ENCODE results near the gene PLCB1.
"Not testable (repeated sequence)": the region's sequence is repeated elsewhere in the genome, so short reads cannot be mapped to it uniquely, and the experiment has no call there.

Gene PLCB1

DNA sequence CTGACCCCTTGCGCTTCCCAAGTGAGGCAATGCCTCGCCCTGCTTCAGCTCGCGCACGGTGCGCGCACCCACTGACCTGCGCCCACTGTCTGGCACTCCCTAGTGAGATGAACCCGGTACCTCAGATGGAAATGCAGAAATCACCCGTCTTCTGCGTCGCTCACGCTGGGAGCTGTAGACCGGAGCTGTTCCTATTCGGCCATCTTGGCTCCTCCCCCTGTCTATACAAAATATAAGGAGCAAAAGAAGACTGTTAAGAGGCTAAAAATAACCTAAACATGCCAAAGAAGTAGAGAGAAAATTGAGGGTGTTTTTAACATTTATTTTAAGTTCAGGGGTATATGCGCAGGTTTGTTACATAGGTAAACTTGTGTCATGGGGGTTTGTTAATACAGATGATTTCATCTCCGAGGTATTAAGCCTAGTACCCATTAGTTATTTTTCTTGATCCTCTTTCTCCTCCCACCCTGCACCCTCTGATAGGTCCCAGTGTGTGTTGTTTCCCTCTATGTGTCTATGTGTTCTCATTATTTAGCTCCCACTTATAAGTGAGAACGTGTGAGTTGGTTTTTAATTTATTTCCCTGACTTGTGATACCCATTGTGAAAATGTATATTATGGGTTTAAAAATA is 469.0 kb downstream of the PLCB1 start:
- H3K4me3 ChIP-seq (ENCODE audit: control insufficient read depth in 1 of 7, extremely low read depth in 1 of 7, insufficient read depth in 4 of 7, low read depth in 2 of 7, low read length in 6 of 7); H3K27me3 ChIP-seq (replicated peaks in 2 of 5; ENCODE audit: control insufficient read depth in 4 of 5, insufficient read depth in 5 of 5, low read length in 4 of 5); DNase-seq; H3K9me3 ChIP-seq (ENCODE audit: control extremely low read depth in 1 of 5, control insufficient read depth in 4 of 5, insufficient read depth in 2 of 5, low read depth in 1 of 5, low read length in 4 of 5); CTCF ChIA-PET; H3K36me3 ChIP-seq (ENCODE audit: control insufficient read depth in 4 of 4, insufficient read depth in 4 of 4, low read length in 3 of 4); POLR2A ChIA-PET; H3K27ac ChIP-seq (ENCODE audit: insufficient read depth in 1 of 2, low read depth in 1 of 2, low read length in 2 of 2, poor library complexity in 1 of 2, severe bottlenecking in 2 of 2): not testable (repeated sequence)
- H3K4me1 ChIP-seq (ENCODE audit: control extremely low read depth in 1 of 4, control insufficient read depth in 4 of 4, insufficient read depth in 4 of 4, low read length in 3 of 4), result peaks cover 0 to 20% (median 9%) of the 10 kb centered on the region in 4 experiments
- WGBS (ENCODE audit: insufficient coverage), result no CpG with 5 or more reads among the region's 18 CpGs

DNA sequence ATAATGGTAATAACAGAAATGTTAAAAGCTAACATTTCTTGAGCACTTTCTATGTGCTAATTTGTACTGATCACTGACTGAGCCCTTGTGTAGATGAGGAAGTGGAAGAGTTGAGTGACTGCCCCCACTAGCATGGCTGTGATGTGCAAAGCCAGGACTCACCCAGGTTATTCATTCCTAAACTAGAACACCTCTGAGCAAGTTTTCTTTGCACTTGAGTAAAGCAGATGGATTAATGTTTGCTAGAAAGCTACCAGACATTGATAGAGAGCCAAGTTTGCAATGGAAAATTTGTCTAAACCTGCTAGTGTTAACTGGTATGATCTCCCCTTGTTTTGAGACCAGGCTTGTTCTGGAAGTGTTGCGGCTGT is 469.5 kb downstream of the PLCB1 start:
- H3K27me3 ChIP-seq (replicated peaks in 2 of 5; ENCODE audit: control insufficient read depth in 4 of 5, insufficient read depth in 5 of 5, low read length in 4 of 5), result no peaks in the 10 kb centered on the region
- peaks cover 0 to 20% (median 9%) of the 10 kb centered on the region in 4 experiments for H3K4me1 ChIP-seq (ENCODE audit: control extremely low read depth in 1 of 4, control insufficient read depth in 4 of 4, insufficient read depth in 4 of 4, low read length in 3 of 4)
- peak overlapping the region in 1 of 2 experiments; percentile 90 for H3K27ac ChIP-seq (ENCODE audit: insufficient read depth in 1 of 2, low read depth in 1 of 2, low read length in 2 of 2, poor library complexity in 1 of 2, severe bottlenecking in 2 of 2)
- POLR2A ChIA-PET, result no interaction called here
- H3K9me3 ChIP-seq (ENCODE audit: control extremely low read depth in 1 of 5, control insufficient read depth in 4 of 5, insufficient read depth in 2 of 5, low read depth in 1 of 5, low read length in 4 of 5), result no peaks in the 10 kb centered on the region
- H3K36me3 ChIP-seq (ENCODE audit: control insufficient read depth in 4 of 4, insufficient read depth in 4 of 4, low read length in 3 of 4), result no peaks in the 10 kb centered on the region
- peak overlapping the region in 1 of 7 experiments; percentile 11 for H3K4me3 ChIP-seq (ENCODE audit: control insufficient read depth in 1 of 7, extremely low read depth in 1 of 7, insufficient read depth in 4 of 7, low read depth in 2 of 7, low read length in 6 of 7)
- WGBS (ENCODE audit: insufficient coverage), result 100% methylated on average over 1 of the region's 1 CpG
- peak in 2 of 3 donors; percentile 28 to 54 for DNase-seq
- CTCF ChIA-PET, result interaction anchor here (0.6 kb wide), 1 partner anchor 1789 kb away, joined by 3 read pairs; no protein-coding TSS in a partner anchor

DNA sequence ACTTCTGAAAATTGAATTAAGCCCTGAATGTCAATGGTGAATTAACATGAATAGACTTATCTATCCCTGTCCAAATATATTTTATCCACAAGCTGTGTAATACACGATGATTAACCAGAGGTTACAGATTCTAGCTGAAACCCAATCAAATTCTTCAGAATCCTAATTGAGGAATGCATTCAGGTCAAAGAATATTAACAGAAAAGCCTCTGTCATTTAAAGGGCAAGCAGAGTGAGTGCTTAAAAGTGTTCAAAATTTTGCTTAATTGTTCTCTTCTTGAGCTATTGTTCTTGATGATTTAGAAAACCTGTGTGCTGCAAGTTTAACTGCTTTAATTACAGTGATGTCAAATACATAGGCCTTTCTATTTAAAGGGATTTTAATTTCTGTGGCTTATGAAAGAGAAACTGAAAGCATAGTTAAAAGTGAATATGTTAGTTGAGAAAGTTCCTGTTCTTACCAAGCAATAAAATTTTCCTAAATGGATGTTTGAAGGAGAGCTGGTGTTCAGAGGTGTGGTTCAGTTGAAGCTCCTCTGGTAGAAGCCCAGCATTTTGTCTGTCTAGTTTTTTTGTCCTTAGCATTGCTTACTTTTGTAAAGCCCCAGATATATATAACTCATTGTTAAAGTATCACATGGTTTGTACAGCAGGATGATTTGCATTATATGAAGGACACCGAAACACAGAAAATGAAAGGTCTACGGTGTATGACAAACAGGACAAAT is 470.5 kb downstream of the PLCB1 start:
- ChIA-PET CTCF (interaction anchor here (0.6 kb wide), 1 partner anchor 59 kb away, joined by 3 read pairs; no protein-coding TSS in a partner anchor), POLR2A (no interaction called here)
- peak overlapping the region; percentile 52 to 90 for H3K27ac ChIP-seq (ENCODE audit: insufficient read depth in 1 of 2, low read depth in 1 of 2, low read length in 2 of 2, poor library complexity in 1 of 2, severe bottlenecking in 2 of 2)
- WGBS (ENCODE audit: insufficient coverage), result 0% methylated on average over 1 of the region's 3 CpGs
- no peaks in the 10 kb centered on the region for H3K9me3 ChIP-seq (ENCODE audit: control extremely low read depth in 1 of 5, control insufficient read depth in 4 of 5, insufficient read depth in 2 of 5, low read depth in 1 of 5, low read length in 4 of 5)
- H3K36me3 ChIP-seq (ENCODE audit: control insufficient read depth in 4 of 4, insufficient read depth in 4 of 4, low read length in 3 of 4), result no peaks in the 10 kb centered on the region
- H3K4me1 ChIP-seq (ENCODE audit: control extremely low read depth in 1 of 4, control insufficient read depth in 4 of 4, insufficient read depth in 4 of 4, low read length in 3 of 4), result peaks cover 0 to 20% (median 9%) of the 10 kb centered on the region in 4 experiments
- DNase-seq, result peak; percentile 45 to 79 (median 67)
- H3K27me3 ChIP-seq (replicated peaks in 2 of 5; ENCODE audit: control insufficient read depth in 4 of 5, insufficient read depth in 5 of 5, low read length in 4 of 5), result no peaks in the 10 kb centered on the region
- peak overlapping the region in 6 of 7 experiments; percentile 44 to 78 (median 66) for H3K4me3 ChIP-seq (ENCODE audit: control insufficient read depth in 1 of 7, extremely low read depth in 1 of 7, insufficient read depth in 4 of 7, low read depth in 2 of 7, low read length in 6 of 7)

DNA sequence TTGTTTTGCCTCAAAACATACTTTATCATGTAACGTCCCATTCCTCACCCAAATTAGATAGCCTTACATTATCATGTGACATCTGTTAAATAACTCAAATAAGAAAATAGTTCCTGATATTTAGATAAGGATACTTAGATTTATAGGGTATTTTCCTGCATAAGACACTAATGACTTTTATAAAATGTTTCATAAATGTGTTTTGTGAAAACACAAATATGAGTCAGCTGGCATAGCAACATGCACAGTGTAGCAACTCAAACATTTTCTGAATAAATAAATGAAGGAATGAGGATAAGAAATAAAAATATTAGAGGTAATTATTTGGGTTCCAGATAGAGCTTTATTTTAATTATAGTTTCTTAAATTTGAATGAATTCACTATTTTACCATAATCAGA is 476.4 kb downstream of the PLCB1 start:
- no CpG with 5 or more reads among the region's 1 CpG for WGBS (ENCODE audit: insufficient coverage)
- Histone ChIP-seq H3K27me3 (replicated peaks in 2 of 5; ENCODE audit: control insufficient read depth in 4 of 5, insufficient read depth in 5 of 5, low read length in 4 of 5) (no peaks in the 10 kb centered on the region), H3K9me3 (ENCODE audit: control extremely low read depth in 1 of 5, control insufficient read depth in 4 of 5, insufficient read depth in 2 of 5, low read depth in 1 of 5, low read length in 4 of 5) (peaks cover 0 to 5% (median 1%) of the 10 kb centered on the region in 5 experiments), H3K27ac (ENCODE audit: insufficient read depth in 1 of 2, low read depth in 1 of 2, low read length in 2 of 2, poor library complexity in 1 of 2, severe bottlenecking in 2 of 2) (no peak overlapping the region), H3K36me3 (ENCODE audit: control insufficient read depth in 4 of 4, insufficient read depth in 4 of 4, low read length in 3 of 4) (peaks cover 0 to 3% (median 0%) of the 10 kb centered on the region in 4 experiments), H3K4me3 (ENCODE audit: control insufficient read depth in 1 of 7, extremely low read depth in 1 of 7, insufficient read depth in 4 of 7, low read depth in 2 of 7, low read length in 6 of 7) (no peak overlapping the region), H3K4me1 (ENCODE audit: control extremely low read depth in 1 of 4, control insufficient read depth in 4 of 4, insufficient read depth in 4 of 4, low read length in 3 of 4) (peaks cover 0 to under 1% (median 0%) of the 10 kb centered on the region in 4 experiments)
- CTCF ChIA-PET, result interaction anchor here (0.6 to 1.1 kb wide), 3 partner anchors 10 to 207 kb away, joined by 3 to 6 read pairs (median 4); no protein-coding TSS in a partner anchor
- DNase-seq, result no peak
- POLR2A ChIA-PET, result no interaction called here

DNA sequence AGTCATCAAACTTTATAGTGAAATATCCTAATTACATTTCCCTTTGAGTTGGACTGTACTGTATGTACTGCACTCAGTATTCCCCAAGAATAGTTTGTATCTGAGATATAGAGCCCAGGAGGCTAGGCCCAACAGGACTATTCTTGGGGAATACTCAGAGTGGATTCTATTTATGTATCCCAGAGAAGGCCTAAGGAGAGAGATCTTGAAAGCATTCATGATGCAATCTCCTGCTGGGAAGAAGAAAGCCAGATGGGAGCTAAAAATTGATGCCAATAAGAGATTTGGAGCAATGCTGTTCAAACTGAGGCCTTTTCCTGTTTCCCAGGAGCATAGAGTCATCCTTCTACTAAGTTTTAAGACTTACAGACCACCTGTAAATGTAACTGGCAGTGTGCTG is 484.7 kb downstream of the PLCB1 start:
- Histone ChIP-seq H3K4me3 (ENCODE audit: control insufficient read depth in 1 of 7, extremely low read depth in 1 of 7, insufficient read depth in 4 of 7, low read depth in 2 of 7, low read length in 6 of 7) (no peak overlapping the region), H3K27ac (ENCODE audit: insufficient read depth in 1 of 2, low read depth in 1 of 2, low read length in 2 of 2, poor library complexity in 1 of 2, severe bottlenecking in 2 of 2) (no peak overlapping the region), H3K36me3 (ENCODE audit: control insufficient read depth in 4 of 4, insufficient read depth in 4 of 4, low read length in 3 of 4) (no peaks in the 10 kb centered on the region), H3K9me3 (ENCODE audit: control extremely low read depth in 1 of 5, control insufficient read depth in 4 of 5, insufficient read depth in 2 of 5, low read depth in 1 of 5, low read length in 4 of 5) (peaks cover 0 to 5% (median 1%) of the 10 kb centered on the region in 5 experiments), H3K27me3 (replicated peaks in 2 of 5; ENCODE audit: control insufficient read depth in 4 of 5, insufficient read depth in 5 of 5, low read length in 4 of 5) (no peaks in the 10 kb centered on the region), H3K4me1 (ENCODE audit: control extremely low read depth in 1 of 4, control insufficient read depth in 4 of 4, insufficient read depth in 4 of 4, low read length in 3 of 4) (no peaks in the 10 kb centered on the region)
- DNase-seq, result no peak
- CTCF ChIA-PET, result no interaction called here
- POLR2A ChIA-PET, result no interaction called here

DNA sequence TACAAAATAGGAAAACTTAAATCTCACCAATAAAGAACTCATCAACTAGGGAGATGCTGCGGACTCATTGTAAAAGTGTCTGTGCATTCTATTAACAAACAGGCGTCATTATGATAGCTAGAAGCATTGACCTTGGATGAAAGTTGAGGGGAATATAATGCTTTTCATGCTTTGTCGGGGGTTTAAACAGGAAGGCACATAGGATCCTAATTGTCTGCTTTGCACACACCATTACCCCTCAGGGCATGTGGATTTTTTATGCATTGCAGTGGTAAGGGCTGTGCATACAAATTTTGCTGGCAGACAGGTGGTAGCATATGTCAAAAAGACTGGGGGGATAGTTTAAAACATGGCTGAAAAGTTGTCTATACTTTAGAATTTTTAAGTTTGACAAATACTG is 488.9 kb downstream of the PLCB1 start:
- no peaks in the 10 kb centered on the region for H3K27me3 ChIP-seq (replicated peaks in 2 of 5; ENCODE audit: control insufficient read depth in 4 of 5, insufficient read depth in 5 of 5, low read length in 4 of 5)
- no peaks in the 10 kb centered on the region for H3K4me1 ChIP-seq (ENCODE audit: control extremely low read depth in 1 of 4, control insufficient read depth in 4 of 4, insufficient read depth in 4 of 4, low read length in 3 of 4)
- no peaks in the 10 kb centered on the region for H3K36me3 ChIP-seq (ENCODE audit: control insufficient read depth in 4 of 4, insufficient read depth in 4 of 4, low read length in 3 of 4)
- WGBS (ENCODE audit: insufficient coverage), result 100% methylated on average over 3 of the region's 3 CpGs
- CTCF ChIA-PET, result no interaction called here
- no peak overlapping the region for H3K27ac ChIP-seq (ENCODE audit: insufficient read depth in 1 of 2, low read depth in 1 of 2, low read length in 2 of 2, poor library complexity in 1 of 2, severe bottlenecking in 2 of 2)
- POLR2A ChIA-PET, result interaction anchor here (0.6 kb wide), 1 partner anchor 1006 kb away, joined by 4 read pairs; no protein-coding TSS in a partner anchor
- DNase-seq, result no peak
- H3K4me3 ChIP-seq (ENCODE audit: control insufficient read depth in 1 of 7, extremely low read depth in 1 of 7, insufficient read depth in 4 of 7, low read depth in 2 of 7, low read length in 6 of 7), result no peak overlapping the region
- H3K9me3 ChIP-seq (ENCODE audit: control extremely low read depth in 1 of 5, control insufficient read depth in 4 of 5, insufficient read depth in 2 of 5, low read depth in 1 of 5, low read length in 4 of 5), result no peaks in the 10 kb centered on the region

DNA sequence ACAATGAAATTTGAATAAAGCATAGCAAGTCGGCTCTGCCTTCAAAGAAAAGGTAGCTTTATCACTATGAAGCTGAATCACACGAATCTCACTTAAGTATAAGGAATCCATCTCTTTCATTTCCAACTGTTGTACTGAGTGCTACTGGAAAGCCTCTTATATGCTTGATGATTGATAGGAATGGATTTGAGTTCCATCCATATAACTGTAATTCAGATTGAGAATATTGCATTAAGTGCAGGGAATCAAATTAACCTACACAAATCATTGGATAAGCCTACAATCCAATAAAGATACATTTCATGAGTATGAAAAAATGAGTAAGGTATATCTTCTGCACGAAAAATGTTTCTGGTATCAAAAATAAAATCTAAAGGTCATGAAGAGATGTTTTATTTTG is 492.0 kb downstream of the PLCB1 start:
- H3K36me3 ChIP-seq (ENCODE audit: control insufficient read depth in 4 of 4, insufficient read depth in 4 of 4, low read length in 3 of 4), result peaks cover 0 to 2% (median under 1%) of the 10 kb centered on the region in 4 experiments
- H3K4me1 ChIP-seq (ENCODE audit: control extremely low read depth in 1 of 4, control insufficient read depth in 4 of 4, insufficient read depth in 4 of 4, low read length in 3 of 4), result no peaks in the 10 kb centered on the region
- ChIA-PET POLR2A (no interaction called here), CTCF (interaction anchor here (1.7 kb wide), 1 partner anchor 16 kb away, joined by 6 read pairs; no protein-coding TSS in a partner anchor)
- WGBS (ENCODE audit: insufficient coverage), result 100% methylated on average over 1 of the region's 3 CpGs
- no peaks in the 10 kb centered on the region for H3K9me3 ChIP-seq (ENCODE audit: control extremely low read depth in 1 of 5, control insufficient read depth in 4 of 5, insufficient read depth in 2 of 5, low read depth in 1 of 5, low read length in 4 of 5)
- no peak for DNase-seq
- no peaks in the 10 kb centered on the region for H3K27me3 ChIP-seq (replicated peaks in 2 of 5; ENCODE audit: control insufficient read depth in 4 of 5, insufficient read depth in 5 of 5, low read length in 4 of 5)
- no peak overlapping the region for H3K4me3 ChIP-seq (ENCODE audit: control insufficient read depth in 1 of 7, extremely low read depth in 1 of 7, insufficient read depth in 4 of 7, low read depth in 2 of 7, low read length in 6 of 7)
- no peak overlapping the region for H3K27ac ChIP-seq (ENCODE audit: insufficient read depth in 1 of 2, low read depth in 1 of 2, low read length in 2 of 2, poor library complexity in 1 of 2, severe bottlenecking in 2 of 2)

All from common myeloid progenitor, CD34-positive (primary cell).